ENCODE results near the gene CATSPER3. TPM values are rescaled to one million over a fixed set of nuclear protein-coding genes. Genes with fewer than 3 reads are reported as not detected.

Gene CATSPER3
- total and polyA plus RNA-seq, 2 experiments from 2014 or later = 1.6 TPM; not detected in 1

GRCh38 chr5:135015942-135016341 is 48.2 kb downstream of the CATSPER3 start:
- H3K9me3 ChIP-seq (ENCODE audit: low read depth) = no peaks in the 10 kb centered on the region
- H3K27me3 ChIP-seq = peaks cover 66% of the 10 kb centered on the region
- TF ChIP-seq CTCF (IDR thresholded peaks at IDR 0.05; ENCODE audit: low read depth, low read length) = no peak
- no peak overlapping the region for H3K4me3 ChIP-seq
- DNase-seq (ENCODE audit: low read depth in 1 of 2, low spot score in 1 of 2) = no peak
- H3K36me3 ChIP-seq = no peaks in the 10 kb centered on the region
- H3K4me1 ChIP-seq (ENCODE audit: low read depth) = no peaks in the 10 kb centered on the region
- H3K27ac ChIP-seq = no peak overlapping the region

DNA sequence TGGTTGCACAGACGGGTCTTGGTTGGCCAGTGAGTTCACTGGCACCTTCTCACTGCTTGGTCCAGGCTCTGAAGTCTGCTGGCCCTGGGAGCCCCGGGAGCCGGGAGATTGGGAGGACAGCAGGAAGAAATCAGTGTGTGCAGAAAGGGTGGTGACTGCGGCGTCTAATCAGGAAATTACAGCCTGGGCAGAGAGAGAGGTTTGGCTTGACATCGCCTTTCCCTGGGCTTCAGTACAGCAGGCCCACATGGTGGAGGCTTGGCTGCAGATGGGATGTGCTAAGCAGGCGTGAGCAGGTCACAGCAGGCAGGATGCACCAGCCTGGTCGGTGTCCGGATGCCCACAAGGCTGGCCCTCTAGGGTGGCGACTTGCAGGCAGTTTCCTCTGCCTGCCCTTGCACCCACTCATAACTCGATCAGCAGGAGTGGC is 49.2 kb downstream of the CATSPER3 start:
- Histone ChIP-seq H3K27ac (no peak overlapping the region), H3K36me3 (no peaks in the 10 kb centered on the region), H3K9me3 (ENCODE audit: low read depth) (no peaks in the 10 kb centered on the region), H3K4me3 (no peak overlapping the region), H3K27me3 (peaks cover 70% of the 10 kb centered on the region), H3K4me1 (ENCODE audit: low read depth) (no peaks in the 10 kb centered on the region)
- DNase-seq (ENCODE audit: low read depth in 1 of 2, low spot score in 1 of 2) = no peak
- no peak for TF ChIP-seq CTCF (IDR thresholded peaks at IDR 0.05; ENCODE audit: low read depth, low read length)

- no peak for DNase-seq (ENCODE audit: low read depth in 1 of 2, low spot score in 1 of 2)
- Histone ChIP-seq H3K9me3 (ENCODE audit: low read depth) (no peaks in the 10 kb centered on the region), H3K36me3 (no peaks in the 10 kb centered on the region), H3K4me3 (no peak overlapping the region), H3K4me1 (ENCODE audit: low read depth) (no peaks in the 10 kb centered on the region), H3K27ac (no peak overlapping the region), H3K27me3 (peaks cover 78% of the 10 kb centered on the region)
- no peak for TF ChIP-seq CTCF (IDR thresholded peaks at IDR 0.05; ENCODE audit: low read depth, low read length)
Measured at GRCh38 chr5:135018457-135018856, 50.8 kb downstream of the CATSPER3 start.

- Histone ChIP-seq H3K4me3 (no peak overlapping the region), H3K27me3 (peaks cover 82% of the 10 kb centered on the region), H3K36me3 (no peaks in the 10 kb centered on the region), H3K4me1 (ENCODE audit: low read depth) (no peaks in the 10 kb centered on the region), H3K9me3 (ENCODE audit: low read depth) (no peaks in the 10 kb centered on the region), H3K27ac (no peak overlapping the region)
- no peak for DNase-seq (ENCODE audit: low read depth in 1 of 2, low spot score in 1 of 2)
- TF ChIP-seq CTCF (IDR thresholded peaks at IDR 0.05; ENCODE audit: low read depth, low read length) = no peak
Measured at GRCh38 chr5:135019314-135019713, 51.6 kb downstream of the CATSPER3 start.

GRCh38 chr5:135020111-135020895 is 52.6 kb downstream of the CATSPER3 start:
- TF ChIP-seq CTCF (IDR thresholded peaks at IDR 0.05; ENCODE audit: low read depth, low read length) = no peak
- Histone ChIP-seq H3K4me3 (no peak overlapping the region), H3K27me3 (peaks cover 83% of the 10 kb centered on the region), H3K9me3 (ENCODE audit: low read depth) (no peaks in the 10 kb centered on the region), H3K27ac (no peak overlapping the region), H3K36me3 (no peaks in the 10 kb centered on the region), H3K4me1 (ENCODE audit: low read depth) (no peaks in the 10 kb centered on the region)
- DNase-seq (ENCODE audit: low read depth in 1 of 2, low spot score in 1 of 2) = no peak

Data from cardiac muscle cell (in vitro differentiated cells and primary cell).